HepG2 (cell line): ENCODE data around the gene SS18L1. TPM values are rescaled to one million over a fixed set of nuclear protein-coding genes. Genes with fewer than 3 reads are reported as not detected.

Experiments used
- BCL6 ChIP-seq: IDR thresholded peaks from 2 replicates; pipeline ENCODE4 v1.6.1; 2016; ENCODE audit warnings: missing genetic modification reagents, missing compliant biosample characterization
- EHMT2 ChIP-seq: fragments of 200-600 bp; sonication (generic); IDR thresholded peaks from 2 replicates; pipeline ENCODE4 v1.7.0; 2017; ENCODE audit warnings: antibody characterized with exemption, low read depth, low read length, borderline replicate concordance
- FOXJ3 ChIP-seq: sonication (generic); formaldehyde crosslinking; IDR thresholded peaks from 2 replicates; pipeline ENCODE4 v1.4.0; 2020; ENCODE audit warnings: missing genetic modification reagents, mild to moderate bottlenecking, borderline replicate concordance
- GABPA ChIP-seq, 2 experiments: IDR thresholded peaks; 2 replicates each; pipeline ENCODE4 v1.6.1; 2011 to 2016; ENCODE audit warnings: low read depth in 2 of 2, low read length in 1 of 2, missing biosample characterization in 1 of 2, missing genetic modification characterization in 1 of 2
- HCFC1 ChIP-seq: fragments of 150-350 bp; IDR thresholded peaks from 2 replicates; pipeline ENCODE4 v1.6.1; 2014; ENCODE audit warnings: low read depth, low read length
- HDAC1 ChIP-seq: sonication (generic); formaldehyde crosslinking; IDR thresholded peaks from 2 replicates; pipeline ENCODE4 v1.5.1; 2020; ENCODE audit warnings: mild to moderate bottlenecking, missing genetic modification reagents
- HNRNPLL ChIP-seq: fragments of 200-400 bp; formaldehyde crosslinking; IDR thresholded peaks from 2 replicates; pipeline ENCODE4 v1.6.1; 2017; ENCODE audit warnings: mild to moderate bottlenecking, low read depth, low read length; ENCODE audit not compliant: poor library complexity, severe bottlenecking
- KLF9 ChIP-seq: IDR thresholded peaks from 2 replicates; pipeline ENCODE4 v1.6.1; 2016; ENCODE audit warnings: low read depth
- KMT2A ChIP-seq: sonication (generic); formaldehyde crosslinking; IDR thresholded peaks from 2 replicates; pipeline ENCODE4 v1.4.0; 2020; ENCODE audit warnings: missing genetic modification reagents
- NFYC ChIP-seq: IDR thresholded peaks from 2 replicates; pipeline ENCODE4 v1.6.1; 2016; ENCODE audit warnings: missing genetic modification reagents, missing compliant biosample characterization
- NR2F6 ChIP-seq, 2 experiments: IDR thresholded peaks; 2 replicates each; pipeline ENCODE4 v1.6.1; 2016; ENCODE audit warnings: antibody characterized with exemption in 1 of 2, mild to moderate bottlenecking in 1 of 2
- PAF1 ChIP-seq: IDR thresholded peaks from 2 replicates; pipeline ENCODE4 v1.6.1; 2016; ENCODE audit warnings: missing genetic modification reagents, missing compliant biosample characterization
- SPEN ChIP-seq: sonication (generic); formaldehyde crosslinking; IDR thresholded peaks from 2 replicates; pipeline ENCODE4 v1.5.1; 2020; ENCODE audit warnings: low read depth, mild to moderate bottlenecking, missing genetic modification reagents
- SRY ChIP-seq: sonication (generic); formaldehyde crosslinking; IDR thresholded peaks from 2 replicates; pipeline ENCODE4 v1.8.0; 2022; ENCODE audit warnings: mild to moderate bottlenecking, missing genetic modification reagents
- TCF7L2 ChIP-seq: IDR thresholded peaks from 2 replicates; pipeline ENCODE4 v1.6.1; 2011; ENCODE audit warnings: mild to moderate bottlenecking, low read depth, low read length, moderate library complexity
- YEATS4 ChIP-seq: sonication (generic); formaldehyde crosslinking; IDR thresholded peaks from 2 replicates; pipeline ENCODE4 v1.4.0; 2020; ENCODE audit warnings: missing genetic modification reagents, borderline replicate concordance
- ZFP90 ChIP-seq: sonication (generic); formaldehyde crosslinking; IDR thresholded peaks from 2 replicates; pipeline ENCODE4 v1.8.0; 2022; ENCODE audit warnings: missing genetic modification reagents, mild to moderate bottlenecking, inconsistent platforms, borderline replicate concordance
- ZNF17 ChIP-seq: sonication (generic); formaldehyde crosslinking; IDR thresholded peaks from 2 replicates; pipeline ENCODE4 v1.5.0; 2020; ENCODE audit warnings: mild to moderate bottlenecking, missing genetic modification reagents
- ZNF24 ChIP-seq: fragments of 450-650 bp; IDR thresholded peaks from 2 replicates; pipeline ENCODE4 v1.6.1; 2017; ENCODE audit warnings: antibody characterized with exemption, mild to moderate bottlenecking
- ZNF703 ChIP-seq: sonication (generic); formaldehyde crosslinking; IDR thresholded peaks from 2 replicates; pipeline ENCODE4 v1.5.1; 2020; ENCODE audit warnings: missing genetic modification reagents, mild to moderate bottlenecking, moderate library complexity, borderline replicate concordance
- polyA plus RNA-seq, 8 experiments: library from polyadenylated mRNA; depleted of rRNA in 3 of 8; stranded (reverse) in 7 of 8; unstranded in 1 of 8; fragments of >200 nt; fragmentation: Illumina TruSeq in 4 of 8; extraction: Trizol in 4 of 8; gene quantifications; 2 replicates each; pipeline versions ENCODE4 v1.2.1 to v1.2.3, GENCODE V29; 2011 to 2016; ENCODE audit warnings: low read depth in 4 of 8, missing spikeins in 1 of 8, mixed read lengths in 1 of 8; ENCODE audit not compliant: insufficient read depth in 1 of 8
- total RNA-seq, 5 experiments: library from RNA; depleted of rRNA; stranded (reverse); fragments of >200 nt; fragmentation: Illumina TruSeq; extraction: Trizol; gene quantifications; 2 replicates each; pipeline ENCODE4 v1.2.3, GENCODE V29; 2016; ENCODE audit warnings: low read depth in 1 of 5
- TF ChIP-seq, protein P1 (sequence below): sonication (generic); formaldehyde crosslinking; IDR thresholded peaks from 2 replicates; pipeline ENCODE4 v1.4.0; 2020; ENCODE audit warnings: missing genetic modification reagents, borderline replicate concordance
- TF ChIP-seq, protein P2 (sequence below): sonication (generic); formaldehyde crosslinking; IDR thresholded peaks from 2 replicates; pipeline ENCODE4 v1.4.0; 2020; ENCODE audit warnings: missing genetic modification reagents
- TF ChIP-seq, protein P3 (sequence below): sonication (generic); formaldehyde crosslinking; IDR thresholded peaks from 2 replicates; pipeline ENCODE4 v1.4.0; 2020; ENCODE audit warnings: low read depth, mild to moderate bottlenecking, missing genetic modification reagents
- TF ChIP-seq, protein P4 (sequence below): sonication (generic); formaldehyde crosslinking; IDR thresholded peaks from 2 replicates; pipeline ENCODE4 v1.9.0; 2022; ENCODE audit warnings: missing genetic modification reagents, mild to moderate bottlenecking, borderline replicate concordance

Gene SS18L1
- total and polyA plus RNA-seq, 2 of the 13 experiments (the other 11 are each of a cell fraction or from before 2014, with no cell fraction given), result 17.8 to 27.6 TPM

DNA sequence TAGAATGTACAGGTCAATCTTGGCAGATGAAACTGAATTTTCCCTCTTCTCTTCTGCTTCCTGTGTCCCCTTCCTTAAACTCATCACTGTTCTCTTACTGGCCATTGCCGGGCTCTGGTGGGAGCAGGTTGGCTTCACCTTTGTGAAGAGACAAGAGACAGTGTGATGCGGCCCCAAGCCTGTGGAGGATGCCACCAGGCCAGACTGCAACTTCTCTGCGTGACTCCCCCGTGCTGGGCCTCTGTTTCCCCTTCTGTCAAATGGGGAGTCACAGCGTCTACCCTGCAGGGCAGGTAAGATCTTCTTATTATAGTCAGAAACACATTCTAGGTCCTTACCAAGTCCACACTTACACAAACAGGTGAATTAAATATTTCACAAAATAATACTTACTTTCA is 23.2 kb upstream of the SS18L1 start (continued):
- TF ChIP-seq, protein P1, sequence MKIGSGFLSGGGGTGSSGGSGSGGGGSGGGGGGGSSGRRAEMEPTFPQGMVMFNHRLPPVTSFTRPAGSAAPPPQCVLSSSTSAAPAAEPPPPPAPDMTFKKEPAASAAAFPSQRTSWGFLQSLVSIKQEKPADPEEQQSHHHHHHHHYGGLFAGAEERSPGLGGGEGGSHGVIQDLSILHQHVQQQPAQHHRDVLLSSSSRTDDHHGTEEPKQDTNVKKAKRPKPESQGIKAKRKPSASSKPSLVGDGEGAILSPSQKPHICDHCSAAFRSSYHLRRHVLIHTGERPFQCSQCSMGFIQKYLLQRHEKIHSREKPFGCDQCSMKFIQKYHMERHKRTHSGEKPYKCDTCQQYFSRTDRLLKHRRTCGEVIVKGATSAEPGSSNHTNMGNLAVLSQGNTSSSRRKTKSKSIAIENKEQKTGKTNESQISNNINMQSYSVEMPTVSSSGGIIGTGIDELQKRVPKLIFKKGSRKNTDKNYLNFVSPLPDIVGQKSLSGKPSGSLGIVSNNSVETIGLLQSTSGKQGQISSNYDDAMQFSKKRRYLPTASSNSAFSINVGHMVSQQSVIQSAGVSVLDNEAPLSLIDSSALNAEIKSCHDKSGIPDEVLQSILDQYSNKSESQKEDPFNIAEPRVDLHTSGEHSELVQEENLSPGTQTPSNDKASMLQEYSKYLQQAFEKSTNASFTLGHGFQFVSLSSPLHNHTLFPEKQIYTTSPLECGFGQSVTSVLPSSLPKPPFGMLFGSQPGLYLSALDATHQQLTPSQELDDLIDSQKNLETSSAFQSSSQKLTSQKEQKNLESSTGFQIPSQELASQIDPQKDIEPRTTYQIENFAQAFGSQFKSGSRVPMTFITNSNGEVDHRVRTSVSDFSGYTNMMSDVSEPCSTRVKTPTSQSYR (CRISPR knock-in tag), result no peak
- 0 out of 2 replicates have a peak, but pooled peaks have one; percentile 60 for TF ChIP-seq ZFP90 (CRISPR knock-in tag)
- TF ChIP-seq, protein P2, sequence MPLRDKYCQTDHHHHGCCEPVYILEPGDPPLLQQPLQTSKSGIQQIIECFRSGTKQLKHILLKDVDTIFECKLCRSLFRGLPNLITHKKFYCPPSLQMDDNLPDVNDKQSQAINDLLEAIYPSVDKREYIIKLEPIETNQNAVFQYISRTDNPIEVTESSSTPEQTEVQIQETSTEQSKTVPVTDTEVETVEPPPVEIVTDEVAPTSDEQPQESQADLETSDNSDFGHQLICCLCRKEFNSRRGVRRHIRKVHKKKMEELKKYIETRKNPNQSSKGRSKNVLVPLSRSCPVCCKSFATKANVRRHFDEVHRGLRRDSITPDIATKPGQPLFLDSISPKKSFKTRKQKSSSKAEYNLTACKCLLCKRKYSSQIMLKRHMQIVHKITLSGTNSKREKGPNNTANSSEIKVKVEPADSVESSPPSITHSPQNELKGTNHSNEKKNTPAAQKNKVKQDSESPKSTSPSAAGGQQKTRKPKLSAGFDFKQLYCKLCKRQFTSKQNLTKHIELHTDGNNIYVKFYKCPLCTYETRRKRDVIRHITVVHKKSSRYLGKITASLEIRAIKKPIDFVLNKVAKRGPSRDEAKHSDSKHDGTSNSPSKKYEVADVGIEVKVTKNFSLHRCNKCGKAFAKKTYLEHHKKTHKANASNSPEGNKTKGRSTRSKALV (CRISPR knock-in tag), result no peak
- no peak for TF ChIP-seq ZNF703 (CRISPR knock-in tag)
- TF ChIP-seq HNRNPLL, result no peak
- TF ChIP-seq, protein P3, sequence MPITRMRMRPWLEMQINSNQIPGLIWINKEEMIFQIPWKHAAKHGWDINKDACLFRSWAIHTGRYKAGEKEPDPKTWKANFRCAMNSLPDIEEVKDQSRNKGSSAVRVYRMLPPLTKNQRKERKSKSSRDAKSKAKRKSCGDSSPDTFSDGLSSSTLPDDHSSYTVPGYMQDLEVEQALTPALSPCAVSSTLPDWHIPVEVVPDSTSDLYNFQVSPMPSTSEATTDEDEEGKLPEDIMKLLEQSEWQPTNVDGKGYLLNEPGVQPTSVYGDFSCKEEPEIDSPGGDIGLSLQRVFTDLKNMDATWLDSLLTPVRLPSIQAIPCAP (CRISPR knock-in tag), result no peak
- TF ChIP-seq YEATS4 (CRISPR knock-in tag), result no peak
- TF ChIP-seq NFYC, result no peak
- no peak for TF ChIP-seq NR2F6 (IDR thresholded peaks at IDR 0.05)
- no peak for TF ChIP-seq NR2F6 (CRISPR knock-in tag; IDR thresholded peaks at IDR 0.05)
- TF ChIP-seq HCFC1, result no peak
- TF ChIP-seq FOXJ3 (CRISPR knock-in tag), result no peak
- TF ChIP-seq GABPA (IDR thresholded peaks at IDR 0.05; ENCODE audit: low read depth, low read length), result no peak
- TF ChIP-seq GABPA (CRISPR knock-in tag; IDR thresholded peaks at IDR 0.05; ENCODE audit: low read depth), result no peak
- no peak for TF ChIP-seq KLF9
- TF ChIP-seq ZNF24, result no peak
- TF ChIP-seq KMT2A (CRISPR knock-in tag), result no peak
- peak; percentile 7; the same call in 1 of the 2 replicates for TF ChIP-seq SRY (CRISPR knock-in tag)
- 0 out of 2 replicates have a peak, but pooled peaks have one; percentile 18 for TF ChIP-seq HDAC1
- 0 out of 2 replicates have a peak, but pooled peaks have one; percentile 3 for TF ChIP-seq EHMT2
- no peak for TF ChIP-seq PAF1 (CRISPR knock-in tag)
- TF ChIP-seq, protein P4, sequence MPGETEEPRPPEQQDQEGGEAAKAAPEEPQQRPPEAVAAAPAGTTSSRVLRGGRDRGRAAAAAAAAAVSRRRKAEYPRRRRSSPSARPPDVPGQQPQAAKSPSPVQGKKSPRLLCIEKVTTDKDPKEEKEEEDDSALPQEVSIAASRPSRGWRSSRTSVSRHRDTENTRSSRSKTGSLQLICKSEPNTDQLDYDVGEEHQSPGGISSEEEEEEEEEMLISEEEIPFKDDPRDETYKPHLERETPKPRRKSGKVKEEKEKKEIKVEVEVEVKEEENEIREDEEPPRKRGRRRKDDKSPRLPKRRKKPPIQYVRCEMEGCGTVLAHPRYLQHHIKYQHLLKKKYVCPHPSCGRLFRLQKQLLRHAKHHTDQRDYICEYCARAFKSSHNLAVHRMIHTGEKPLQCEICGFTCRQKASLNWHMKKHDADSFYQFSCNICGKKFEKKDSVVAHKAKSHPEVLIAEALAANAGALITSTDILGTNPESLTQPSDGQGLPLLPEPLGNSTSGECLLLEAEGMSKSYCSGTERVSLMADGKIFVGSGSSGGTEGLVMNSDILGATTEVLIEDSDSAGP (CRISPR knock-in tag), result no peak
- no peak for TF ChIP-seq TCF7L2
- no peak for TF ChIP-seq BCL6 (CRISPR knock-in tag)
- TF ChIP-seq SPEN (CRISPR knock-in tag), result no peak
- TF ChIP-seq ZNF17, result no peak
